ENCODE measurements around the gene ANTXR1.

GRCh38 chr2:69097148-69097610, 84.2 kb downstream of the ANTXR1 start:
- TF ChIP-seq JUN (IDR thresholded peaks at IDR 0.05; ENCODE audit: borderline replicate concordance, insufficient read depth, insufficient read length, low read depth), result no peak
- TF ChIP-seq POLR2AphosphoS5 (IDR thresholded peaks at IDR 0.05; ENCODE audit: insufficient read depth, low read depth, low read length), result no peak
- no peak for TF ChIP-seq FOS (IDR thresholded peaks at IDR 0.05; ENCODE audit: borderline replicate concordance, insufficient read depth, low read length)
